SJCRH30 (cell line): Measurements from ENCODE around the gene GRID2. TPM values are rescaled to one million over a fixed set of nuclear protein-coding genes. Genes with fewer than 3 reads are reported as not detected.
A peak's percentile ranks its signal among the peaks of the same experiment; 100 is the strongest.

ENCODE experiments used
- DNase-seq, 2 experiments: peaks; one replicate each; pipeline ENCODE4 v3.0.0-alpha.2; 2015 to 2020
- H3K27ac ChIP-seq: fragments of 250-450 bp; sonication (Bioruptor Pico); 2 replicates; pipeline ENCODE4 v1.5.1; 2020; ENCODE audit warnings: mild to moderate bottlenecking, moderate library complexity
- H3K27me3 ChIP-seq: fragments of 250-450 bp; sonication (Bioruptor Pico); 2 replicates; pipeline ENCODE4 v1.5.1; 2020; ENCODE audit warnings: mild to moderate bottlenecking, moderate library complexity
- H3K36me3 ChIP-seq: fragments of 250-450 bp; sonication (Bioruptor Pico); 2 replicates; pipeline ENCODE4 v1.5.1; 2020; ENCODE audit warnings: mild to moderate bottlenecking, moderate library complexity
- H3K4me1 ChIP-seq: fragments of 250-450 bp; sonication (Bioruptor Pico); 2 replicates; pipeline ENCODE4 v1.5.1; 2020; ENCODE audit warnings: mild to moderate bottlenecking, moderate library complexity
- H3K4me3 ChIP-seq: fragments of 250-450 bp; sonication (Bioruptor Pico); 2 replicates; pipeline ENCODE4 v1.5.1; 2020; ENCODE audit warnings: mild to moderate bottlenecking, moderate library complexity
- H3K9me3 ChIP-seq: fragments of 250-450 bp; sonication (Bioruptor Pico); replicated peaks from 2 replicates; pipeline ENCODE4 v1.5.1; 2020; ENCODE audit warnings: mild to moderate bottlenecking, moderate library complexity
- total RNA-seq: library from RNA; depleted of rRNA; stranded (reverse); fragments of >200 nt; shearing (Covaris generic); gene quantifications from 2 replicates; pipeline ENCODE4 v1.2.3, GENCODE V29; 2014

GRID2 gene
- total RNA-seq, 1 experiment from 2014 or later = 0.91 TPM

GRCh38 chr4:93718233-93718632 is 1414.5 kb downstream of the GRID2 start:
- no peak for DNase-seq
- Histone ChIP-seq H3K27ac (no peak overlapping the region), H3K27me3 (no peaks in the 10 kb centered on the region), H3K4me3 (no peak overlapping the region), H3K36me3 (no peaks in the 10 kb centered on the region), H3K9me3 (no peaks in the 10 kb centered on the region), H3K4me1 (no peaks in the 10 kb centered on the region)

- Histone ChIP-seq H3K4me1 (no peaks in the 10 kb centered on the region), H3K4me3 (no peak overlapping the region), H3K9me3 (no peaks in the 10 kb centered on the region), H3K27me3 (no peaks in the 10 kb centered on the region), H3K27ac (no peak overlapping the region), H3K36me3 (no peaks in the 10 kb centered on the region)
- DNase-seq = no peak
Observed at GRCh38 chr4:93719552-93719951, 1415.8 kb downstream of the GRID2 start.

- no peaks in the 10 kb centered on the region for H3K9me3 ChIP-seq
- H3K4me1 ChIP-seq = no peaks in the 10 kb centered on the region
- no peaks in the 10 kb centered on the region for H3K27me3 ChIP-seq
- DNase-seq = no peak
- H3K27ac ChIP-seq = no peak overlapping the region
- no peaks in the 10 kb centered on the region for H3K36me3 ChIP-seq
- no peak overlapping the region for H3K4me3 ChIP-seq
Observed at GRCh38 chr4:93722446-93722845, 1418.7 kb downstream of the GRID2 start.

GRCh38 chr4:93730251-93730650 is 1426.5 kb downstream of the GRID2 start:
- Histone ChIP-seq H3K27me3 (no peaks in the 10 kb centered on the region), H3K4me1 (peaks cover 15% of the 10 kb centered on the region), H3K9me3 (no peaks in the 10 kb centered on the region), H3K4me3 (no peak overlapping the region), H3K27ac (no peak overlapping the region), H3K36me3 (no peaks in the 10 kb centered on the region)
- no peak for DNase-seq

- peak; percentile 16 to 36 for DNase-seq
- Histone ChIP-seq H3K4me1 (peaks cover 15% of the 10 kb centered on the region), H3K27ac (peak overlapping the region; percentile 2; the same call in 1 of the 2 replicates), H3K9me3 (no peaks in the 10 kb centered on the region), H3K27me3 (no peaks in the 10 kb centered on the region), H3K4me3 (no peak overlapping the region), H3K36me3 (no peaks in the 10 kb centered on the region)
Observed at GRCh38 chr4:93730760-93731159, 1427.0 kb downstream of the GRID2 start.

- no peaks in the 10 kb centered on the region for H3K27me3 ChIP-seq
- DNase-seq = peak; percentile 53 to 78
- H3K4me3 ChIP-seq = no peak overlapping the region
- peaks cover 15% of the 10 kb centered on the region for H3K4me1 ChIP-seq
- no peaks in the 10 kb centered on the region for H3K36me3 ChIP-seq
- H3K27ac ChIP-seq = peak overlapping the region; percentile 11; the same call in 1 of the 2 replicates
- H3K9me3 ChIP-seq = no peaks in the 10 kb centered on the region
Observed at GRCh38 chr4:93731456-93731855, 1427.7 kb downstream of the GRID2 start.

GRCh38 chr4:93732509-93732908 is 1428.7 kb downstream of the GRID2 start:
- H3K27ac ChIP-seq = no peak overlapping the region
- no peak overlapping the region for H3K4me3 ChIP-seq
- no peaks in the 10 kb centered on the region for H3K9me3 ChIP-seq
- H3K36me3 ChIP-seq = no peaks in the 10 kb centered on the region
- H3K4me1 ChIP-seq = peaks cover 15% of the 10 kb centered on the region
- DNase-seq = no peak
- H3K27me3 ChIP-seq = no peaks in the 10 kb centered on the region

GRCh38 chr4:93740890-93741289 is 1437.1 kb downstream of the GRID2 start:
- H3K27ac ChIP-seq = no peak overlapping the region
- no peaks in the 10 kb centered on the region for H3K27me3 ChIP-seq
- no peak for DNase-seq
- no peak overlapping the region for H3K4me3 ChIP-seq
- H3K36me3 ChIP-seq = no peaks in the 10 kb centered on the region
- no peaks in the 10 kb centered on the region for H3K4me1 ChIP-seq
- no peaks in the 10 kb centered on the region for H3K9me3 ChIP-seq

GRCh38 chr4:93743022-93743421 is 1439.3 kb downstream of the GRID2 start:
- no peak for DNase-seq
- Histone ChIP-seq H3K4me1 (no peaks in the 10 kb centered on the region), H3K27me3 (no peaks in the 10 kb centered on the region), H3K4me3 (no peak overlapping the region), H3K27ac (no peak overlapping the region), H3K9me3 (no peaks in the 10 kb centered on the region), H3K36me3 (no peaks in the 10 kb centered on the region)

GRCh38 chr4:93743635-93744034 is 1439.9 kb downstream of the GRID2 start:
- Histone ChIP-seq H3K9me3 (no peaks in the 10 kb centered on the region), H3K27me3 (no peaks in the 10 kb centered on the region), H3K4me1 (no peaks in the 10 kb centered on the region), H3K27ac (no peak overlapping the region), H3K4me3 (no peak overlapping the region), H3K36me3 (no peaks in the 10 kb centered on the region)
- DNase-seq = no peak

GRCh38 chr4:93744961-93745360 is 1441.2 kb downstream of the GRID2 start:
- no peaks in the 10 kb centered on the region for H3K9me3 ChIP-seq
- DNase-seq = no peak
- H3K36me3 ChIP-seq = no peaks in the 10 kb centered on the region
- H3K4me3 ChIP-seq = no peak overlapping the region
- H3K27me3 ChIP-seq = no peaks in the 10 kb centered on the region
- no peak overlapping the region for H3K27ac ChIP-seq
- H3K4me1 ChIP-seq = no peaks in the 10 kb centered on the region

GRCh38 chr4:93746031-93746430 is 1442.3 kb downstream of the GRID2 start:
- Histone ChIP-seq H3K4me1 (no peaks in the 10 kb centered on the region), H3K27ac (no peak overlapping the region), H3K27me3 (no peaks in the 10 kb centered on the region), H3K36me3 (no peaks in the 10 kb centered on the region), H3K4me3 (no peak overlapping the region), H3K9me3 (no peaks in the 10 kb centered on the region)
- no peak for DNase-seq

GRCh38 chr4:93747220-93747619 is 1443.5 kb downstream of the GRID2 start:
- H3K36me3 ChIP-seq = no peaks in the 10 kb centered on the region
- no peaks in the 10 kb centered on the region for H3K27me3 ChIP-seq
- H3K4me3 ChIP-seq = no peak overlapping the region
- no peaks in the 10 kb centered on the region for H3K4me1 ChIP-seq
- no peaks in the 10 kb centered on the region for H3K9me3 ChIP-seq
- no peak overlapping the region for H3K27ac ChIP-seq
- DNase-seq = no peak

GRCh38 chr4:93748373-93749291 is 1444.9 kb downstream of the GRID2 start:
- DNase-seq = no peak
- Histone ChIP-seq H3K27me3 (no peaks in the 10 kb centered on the region), H3K4me1 (no peaks in the 10 kb centered on the region), H3K4me3 (no peak overlapping the region), H3K9me3 (no peaks in the 10 kb centered on the region), H3K27ac (no peak overlapping the region), H3K36me3 (no peaks in the 10 kb centered on the region)

- H3K27me3 ChIP-seq = no peaks in the 10 kb centered on the region
- H3K4me1 ChIP-seq = no peaks in the 10 kb centered on the region
- no peaks in the 10 kb centered on the region for H3K9me3 ChIP-seq
- no peaks in the 10 kb centered on the region for H3K36me3 ChIP-seq
- DNase-seq = no peak
- no peak overlapping the region for H3K4me3 ChIP-seq
- no peak overlapping the region for H3K27ac ChIP-seq
Observed at GRCh38 chr4:93749292-93749761, 1445.6 kb downstream of the GRID2 start.

GRCh38 chr4:93751411-93751810 is 1447.6 kb downstream of the GRID2 start:
- no peaks in the 10 kb centered on the region for H3K36me3 ChIP-seq
- H3K4me1 ChIP-seq = no peaks in the 10 kb centered on the region
- no peak overlapping the region for H3K4me3 ChIP-seq
- no peak for DNase-seq
- no peaks in the 10 kb centered on the region for H3K27me3 ChIP-seq
- no peak overlapping the region for H3K27ac ChIP-seq
- no peaks in the 10 kb centered on the region for H3K9me3 ChIP-seq
